K562 (cell line): Measurements from ENCODE around the gene MGAM2. TPM values are rescaled to one million over a fixed set of nuclear protein-coding genes. Genes with fewer than 3 reads are reported as not detected.

ENCODE experiments used
- ATAC-seq: fragments of 200-7000 bp; cut with Tn5 transposase; 3 replicates; pipeline ENCODE4 v1.9.1; 2020; ENCODE audit warnings: moderate library complexity
- BruUV-seq: library from RNA; stranded (reverse); fragments of 400-500 nt; replicated peaks from 2 replicates; lab custom pipeline; 2021; lab: Mats Ljungman, UMichigan
- CTCF ChIA-PET: fragments of 300-600 bp; formaldehyde crosslinking; extraction: SDS; loops from one replicate; lab custom pipeline; 2021; ENCODE audit warnings: low intra/inter-chr PET ratio; lab: Yijun Ruan, JAX
- POLR2A ChIA-PET: fragments of 300-600, 350-650 bp; sonication (Branson Sonifier 250); formaldehyde crosslinking; extraction: SDS; loops from one replicate; lab custom pipeline; 2021; ENCODE audit warnings: antibody characterized with exemption, inconsistent platforms; lab: Yijun Ruan, JAX
- DNase-seq, 4 experiments: peaks; one replicate each; pipeline versions ENCODE4 v3.0.0 to v3.0.0-alpha.2; 2011 to 2018; ENCODE audit warnings: low spot score in 3 of 4, mixed read lengths in 3 of 4; ENCODE audit errors: extremely low read depth in 1 of 4
- FAIRE-seq: peaks from 2 replicates; lab custom pipeline; 2011; peaks lifted over from hg19 to GRCh38; lab: Jason Lieb, UNC
- H2AFZ ChIP-seq: 2 replicates; pipeline ENCODE4 v1.6.0; 2011; ENCODE audit warnings: low read depth, low read length, control low read depth, inconsistent platforms
- H3K27ac ChIP-seq: fragments of 200-600 bp; 3 replicates; pipeline ENCODE4 v1.8.0; 2011; ENCODE audit warnings: low read depth, mild to moderate bottlenecking, control low read depth, inconsistent platforms, low read length, moderate library complexity, mixed read lengths; ENCODE audit errors: extremely low read depth
- H3K27me3 ChIP-seq, 2 experiments: fragments of 300-600 bp in 1 of 2; 2 replicates in 1 of 2; 3 replicates in 1 of 2; pipeline versions ENCODE4 v1.6.0 to v1.8.0; 2011; ENCODE audit warnings: inconsistent platforms in 2 of 2, low read length in 2 of 2, mild to moderate bottlenecking in 1 of 2, mixed read lengths in 1 of 2, moderate library complexity in 1 of 2; ENCODE audit not compliant: control insufficient read depth in 2 of 2, insufficient read depth in 2 of 2
- H3K36me3 ChIP-seq: fragments of 300-600 bp; 3 replicates; pipeline ENCODE4 v1.8.0; 2011; ENCODE audit warnings: mild to moderate bottlenecking, low read length, inconsistent platforms; ENCODE audit not compliant: control insufficient read depth, insufficient read depth
- H3K4me1 ChIP-seq, 2 experiments: fragments of 200-600 bp in 1 of 2; replicated peaks in 1 of 2; 2 replicates in 1 of 2; 3 replicates in 1 of 2; pipeline versions ENCODE4 v1.5.1 to v1.8.0; 2011; ENCODE audit warnings: inconsistent platforms in 2 of 2, low read length in 2 of 2, mild to moderate bottlenecking in 1 of 2, mixed read lengths in 1 of 2, moderate library complexity in 1 of 2; ENCODE audit not compliant: control insufficient read depth in 2 of 2, insufficient read depth in 2 of 2
- H3K4me2 ChIP-seq: 2 replicates; pipeline ENCODE4 v1.6.1; 2011; ENCODE audit warnings: low read length, control low read depth, inconsistent platforms, mixed read lengths; ENCODE audit not compliant: insufficient read depth
- H3K4me3 ChIP-seq: fragments of 200-600 bp; sonication (generic), shearing (Covaris generic); 2 replicates; pipeline ENCODE4 v1.5.1; 2016; ENCODE audit warnings: control low read depth, inconsistent platforms
- H3K79me2 ChIP-seq: fragments of 200-600 bp; 3 replicates; pipeline ENCODE4 v1.8.0; 2011; ENCODE audit warnings: low read length, inconsistent platforms; ENCODE audit not compliant: control insufficient read depth, insufficient read depth
- H3K9ac ChIP-seq, 2 experiments: 2 replicates each; pipeline versions ENCODE4 v1.6.0 to v1.6.1; 2011; ENCODE audit warnings: low read depth in 2 of 2, low read length in 2 of 2, control low read depth in 1 of 2, inconsistent platforms in 1 of 2, mild to moderate bottlenecking in 1 of 2, mixed read lengths in 1 of 2; ENCODE audit not compliant: insufficient read depth in 1 of 2
- H3K9me1 ChIP-seq: one replicate; pipeline ENCODE4 v1.6.0; 2011; ENCODE audit warnings: inconsistent platforms, mild to moderate bottlenecking, low read length, moderate library complexity; ENCODE audit not compliant: control insufficient read depth, insufficient read depth
- H3K9me3 ChIP-seq: replicated peaks from 2 replicates; pipeline ENCODE4 v1.5.1; 2011; ENCODE audit warnings: low read depth, low read length, inconsistent platforms; ENCODE audit not compliant: control insufficient read depth, insufficient read depth
- H4K20me1 ChIP-seq: replicated peaks from 2 replicates; pipeline ENCODE4 v1.6.1; 2011; ENCODE audit warnings: low read length, inconsistent platforms, mixed read lengths; ENCODE audit not compliant: control insufficient read depth, insufficient read depth
- CSDE1 ChIP-seq, 2 experiments: fragments of 450-650 bp; IDR thresholded peaks; 2 replicates each; pipeline ENCODE4 v1.6.1; 2016; ENCODE audit warnings: mild to moderate bottlenecking in 1 of 2
- DIDO1 ChIP-seq: fragments of 450-650 bp; IDR thresholded peaks from 2 replicates; pipeline ENCODE4 v1.6.1; 2016; ENCODE audit warnings: low read depth, missing biosample characterization, missing genetic modification characterization
- DMBX1 ChIP-seq: fragments of 250-450 bp; sonication (Bioruptor Pico); IDR thresholded peaks from 2 replicates; pipeline ENCODE4 v1.8.0; 2022; ENCODE audit warnings: inconsistent platforms, mild to moderate bottlenecking, moderate library complexity, borderline replicate concordance
- FOXM1 ChIP-seq, 2 experiments: fragments of 450-650 bp in 1 of 2; sonication (generic) in 1 of 2; formaldehyde crosslinking in 1 of 2; IDR thresholded peaks; 2 replicates each; pipeline versions ENCODE4 v1.6.1 to v1.9.0; 2017 to 2022; ENCODE audit warnings: low read depth in 2 of 2, mild to moderate bottlenecking in 2 of 2, missing genetic modification reagents in 1 of 2, moderate library complexity in 1 of 2
- HCFC1 ChIP-seq: IDR thresholded peaks from 2 replicates; pipeline ENCODE4 v1.6.1; 2012; ENCODE audit warnings: low read depth, low read length, improper control_type of control experiment
- PATZ1 ChIP-seq: fragments of 250-450 bp; sonication (Bioruptor Pico); IDR thresholded peaks from 2 replicates; pipeline ENCODE4 v1.5.0; 2020; ENCODE audit warnings: mild to moderate bottlenecking, borderline replicate concordance
- RBM17 ChIP-seq: fragments of 200-400 bp; formaldehyde crosslinking; IDR thresholded peaks from 2 replicates; pipeline ENCODE4 v1.6.1; 2017; ENCODE audit warnings: low read depth, mild to moderate bottlenecking, low read length, borderline replicate concordance
- SAP30 ChIP-seq: fragments of 200-600 bp; sonication (generic); IDR thresholded peaks from 2 replicates; pipeline ENCODE4 v1.6.1; 2012; ENCODE audit warnings: borderline replicate concordance, low read depth, mild to moderate bottlenecking, moderate library complexity, low read length, control low read depth, inconsistent platforms; ENCODE audit not compliant: insufficient read depth, poor library complexity, severe bottlenecking
- ZNF121 ChIP-seq: sonication (generic); formaldehyde crosslinking; conservative IDR thresholded peaks from 2 replicates; pipeline ENCODE4 v1.8.0; 2022; ENCODE audit warnings: missing genetic modification reagents
- ZNF133 ChIP-seq: fragments of 250-450 bp; sonication (Bioruptor Pico); IDR thresholded peaks from 2 replicates; pipeline ENCODE4 v1.4.0; 2020; ENCODE audit warnings: mild to moderate bottlenecking
- WGBS: fragments of 100-300 bp; shearing (Covaris generic); methylation state at CpG from one replicate; pipeline ENCODE4 v1.1.6; 2016; ENCODE audit warnings: low coverage, mixed read lengths; ENCODE audit not compliant: insufficient coverage; ENCODE audit errors: missing lambda C conversion rate; 5-methylcytosine and 5-hydroxymethylcytosine counted together
- in situ Hi-C: fragments of 300-500 bp; cut with MboI; formaldehyde crosslinking; loops from 4 replicates; pipeline ENCODE4 v1.15.0; 2018; ENCODE audit warnings: inconsistent platforms, mixed read lengths
- intact Hi-C: fragments of 100-400 bp; cut with micrococcal nuclease; formaldehyde crosslinking; loops from 2 replicates; pipeline ENCODE4 v1.14.2; 2022
- polyA plus RNA-seq, 8 experiments: library from polyadenylated mRNA; depleted of rRNA in 4 of 8; stranded (reverse) in 5 of 8; unstranded in 3 of 8; fragments of >200 nt; fragmentation: Nextera tagmentation in 2 of 8; fragmentation: Illumina TruSeq in 1 of 8; extraction: Ambion mirVana in 2 of 8; extraction: Trizol in 1 of 8; gene quantifications; 2 replicates each; pipeline versions ENCODE4 v1.2.1 to v1.2.3, GENCODE V29; 2011 to 2014; ENCODE audit warnings: inconsistent platforms in 1 of 8, missing spikeins in 1 of 8
- total RNA-seq, 7 experiments: library from RNA; depleted of rRNA in 6 of 7; stranded (reverse); fragments of >200 nt in 6 of 7; fragmentation: Illumina TruSeq in 2 of 7; extraction: Trizol in 2 of 7; gene quantifications; 2 replicates each; pipeline versions ENCODE4 v1.2.1 to v1.2.3, GENCODE V29; 2011 to 2021; ENCODE audit warnings: low replicate concordance in 1 of 7

MGAM2 gene
- total and polyA plus RNA-seq, 9 of the 15 experiments (the other 6 are each of a cell fraction or from before 2014, with no cell fraction given), result 0.03 TPM; not detected in 8

DNA sequence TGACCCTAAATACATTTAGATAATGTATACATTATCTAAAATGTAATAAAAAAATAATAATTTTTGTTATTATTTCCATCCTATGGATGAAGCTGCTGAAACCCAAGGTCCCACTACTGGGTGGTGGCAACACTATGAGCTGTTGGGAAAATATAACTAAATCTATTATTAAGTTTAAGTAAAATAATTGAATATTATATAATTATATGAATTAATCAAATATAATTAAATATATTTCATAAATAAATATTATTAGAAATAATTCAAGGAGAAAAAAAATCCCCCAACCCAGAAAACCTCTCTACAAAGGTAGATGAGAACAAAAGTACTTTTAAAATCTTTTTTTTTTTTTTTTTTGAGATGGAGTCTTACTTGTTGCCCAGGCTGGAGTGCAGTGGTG, 138.4 kb downstream of the MGAM2 start:
- no peaks in the 10 kb centered on the region for H3K79me2 ChIP-seq
- POLR2A ChIA-PET, result no interaction called here
- H2AFZ ChIP-seq, result no peak overlapping the region
- no peak overlapping the region for H3K4me2 ChIP-seq
- no peaks in the 10 kb centered on the region for H3K27me3 ChIP-seq
- H3K27ac ChIP-seq, result no peak overlapping the region
- no peak overlapping the region for H3K4me3 ChIP-seq
- H3K9me1 ChIP-seq, result no peaks in the 10 kb centered on the region
- in situ Hi-C loops, result no loop called here
- no peaks in the 10 kb centered on the region for H4K20me1 ChIP-seq
- ATAC-seq, result no peak
- no peaks in the 10 kb centered on the region for H3K9me3 ChIP-seq
- no peak for DNase-seq
- H3K9ac ChIP-seq, result no peak overlapping the region
- H3K4me1 ChIP-seq, result no peaks in the 10 kb centered on the region
- intact Hi-C loops, result no loop called here
- CTCF ChIA-PET, result no interaction called here
- BruUV-seq, result no TSS peak
- H3K36me3 ChIP-seq, result no peaks in the 10 kb centered on the region
- TF ChIP-seq HCFC1, result no peak
- no peak for FAIRE-seq

- in situ Hi-C loops, result no loop called here
- DNase-seq (no peak), ATAC-seq (no peak), FAIRE-seq (no peak)
- whole genome bisulfite sequencing, result 0% methylated on average over 2 of the region's 2 CpGs
- no TSS peak for BruUV-seq
- Histone ChIP-seq H3K4me3 (no peak overlapping the region), H4K20me1 (no peaks in the 10 kb centered on the region), H3K79me2 (no peaks in the 10 kb centered on the region), H3K4me1 (no peaks in the 10 kb centered on the region), H2AFZ (no peak overlapping the region), H3K9ac (no peak overlapping the region), H3K4me2 (no peak overlapping the region), H3K27me3 (no peaks in the 10 kb centered on the region), H3K9me1 (no peaks in the 10 kb centered on the region), H3K9me3 (no peaks in the 10 kb centered on the region), H3K27ac (no peak overlapping the region), H3K36me3 (no peaks in the 10 kb centered on the region)
- TF ChIP-seq RBM17, result no peak
- TF ChIP-seq FOXM1 (IDR thresholded peaks at IDR 0.05; ENCODE audit: low read depth), result no peak
- TF ChIP-seq FOXM1 (CRISPR knock-in tag; IDR thresholded peaks at IDR 0.05; ENCODE audit: low read depth), result no peak
- no peak for TF ChIP-seq PATZ1
- TF ChIP-seq ZNF121 (CRISPR knock-in tag), result no peak
- no peak for TF ChIP-seq SAP30
- no peak for TF ChIP-seq ZNF133 (CRISPR knock-in tag)
- TF ChIP-seq DMBX1 (CRISPR knock-in tag), result no peak
- no peak for TF ChIP-seq CSDE1 (IDR thresholded peaks at IDR 0.05)
- TF ChIP-seq DIDO1 (tag), result no peak
- POLR2A ChIA-PET, result no interaction called here
- CTCF ChIA-PET, result no interaction called here
- intact Hi-C loops, result no loop called here
These were observed 139.2 kb downstream of the MGAM2 start for GRCh38 chr7:142250705-142251104.
